ENCODE measurements around the gene SYNGR3. TPM values are rescaled to one million over a fixed set of nuclear protein-coding genes. Genes with fewer than 3 reads are reported as not detected.

SYNGR3 gene
- total RNA-seq, 4 donors from 2014 or later = 0.38 to 1.0 (median 1.0) TPM; not detected in 1

DNA sequence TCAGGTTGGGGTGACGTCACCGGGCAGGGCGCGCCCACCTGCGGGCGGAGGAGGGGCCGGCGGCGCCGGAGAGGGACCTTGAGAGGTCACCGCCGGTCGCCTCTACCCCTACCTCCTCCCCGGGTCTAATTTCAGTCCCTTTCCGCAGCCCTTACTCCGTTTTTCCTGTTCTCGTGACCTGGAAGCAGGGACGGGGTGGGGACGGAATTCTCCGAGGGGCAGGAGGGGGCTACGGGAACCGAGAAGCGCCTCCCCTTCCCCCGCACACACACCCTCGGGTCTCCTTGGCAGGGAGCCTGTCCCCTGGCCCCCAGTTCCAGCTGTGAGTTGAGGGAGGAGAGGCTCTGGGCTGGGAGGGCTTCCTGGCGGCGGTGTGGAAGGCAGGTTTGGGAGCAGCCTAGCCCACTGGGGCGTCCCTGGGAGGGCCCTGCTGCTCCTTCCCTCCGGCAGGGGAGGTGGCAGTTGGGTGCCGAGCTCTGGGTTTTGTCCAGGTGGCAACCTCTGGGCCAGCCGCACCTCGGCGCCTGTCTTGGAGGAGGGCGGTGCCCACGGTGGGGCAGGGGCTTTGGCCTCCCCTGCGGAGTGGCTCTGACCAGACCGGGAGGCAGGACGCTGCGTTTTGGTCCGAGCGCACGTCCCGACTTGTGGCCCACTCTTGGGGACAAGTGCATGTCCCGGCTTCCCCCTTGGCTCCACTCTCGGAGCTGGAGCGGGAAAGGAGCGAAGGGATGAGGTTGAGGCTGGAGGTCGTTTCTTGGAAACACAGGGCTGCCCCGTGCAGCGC is 773 bp downstream of the SYNGR3 start:
- peak overlapping the region; percentile 6 to 58 (median 32) for H3K4me3 ChIP-seq
- DNase-seq = no peak

DNA sequence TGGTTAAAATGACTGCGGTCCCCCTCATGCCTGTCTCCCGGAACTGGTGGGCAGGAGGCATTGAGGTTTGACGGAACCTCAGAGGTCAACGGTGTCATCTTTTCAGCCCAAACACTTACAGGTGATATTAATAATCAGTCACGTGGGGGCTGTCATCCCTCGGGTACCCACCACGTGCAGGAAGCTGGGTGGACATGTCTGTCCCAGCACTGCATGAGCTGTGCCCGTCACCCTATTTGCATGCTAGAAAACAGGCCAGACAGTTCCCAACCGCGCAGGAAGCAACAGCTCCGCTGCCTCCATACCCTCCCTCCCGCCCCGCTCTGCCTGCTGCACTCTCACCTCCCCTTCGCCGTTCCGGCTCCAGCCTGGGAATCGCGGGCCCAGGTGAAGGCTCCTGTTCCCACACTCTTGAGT is 1.4 kb downstream of the SYNGR3 start:
- WGBS, 2 donors = 4 to 5% methylated on average over 8 to 12 of the region's 18 CpGs
- intact Hi-C loops (cut with DNase I) = no loop called here
- peaks cover 0 to 13% (median 0%) of the 10 kb centered on the region in 3 donors for H3K36me3 ChIP-seq
- peak overlapping the region; percentile 14 to 58 (median 34) for H3K4me3 ChIP-seq
- peak overlapping the region in 3 of 4 donors; percentile 32 to 65 (median 55) for H3K27ac ChIP-seq
- no peak for TF ChIP-seq CTCF (IDR thresholded peaks at IDR 0.05)
- TF ChIP-seq POLR2A (IDR thresholded peaks at IDR 0.05) = peak in 1 of 4 donors; percentile 45
- H3K27me3 ChIP-seq = peaks cover 12 to 48% (median 21%) of the 10 kb centered on the region in 4 donors
- H3K9me3 ChIP-seq = peaks cover 0 to 6% (median 0%) of the 10 kb centered on the region in 3 donors
- peaks cover 26 to 61% (median 33%) of the 10 kb centered on the region in 3 donors for H3K4me1 ChIP-seq
- no peak for DNase-seq

More for the DNA sequence above, 773 bp downstream of the SYNGR3 start:
- peaks cover 29 to 66% (median 36%) of the 10 kb centered on the region in 3 donors for H3K4me1 ChIP-seq
- H3K36me3 ChIP-seq = peaks cover 0 to 18% (median 3%) of the 10 kb centered on the region in 3 donors
- peak overlapping the region in 3 of 4 donors; percentile 6 to 65 (median 23) for H3K27ac ChIP-seq
- TF ChIP-seq POLR2A (IDR thresholded peaks at IDR 0.05) (peak in 1 of 4 donors; percentile 53), CTCF (IDR thresholded peaks at IDR 0.05) (no peak)
- WGBS, 2 donors = 3 to 10% methylated on average over 2 to 11 of the region's 50 CpGs
- H3K9me3 ChIP-seq = peaks cover 0 to 6% (median 0%) of the 10 kb centered on the region in 3 donors
- intact Hi-C loops (cut with DNase I) = no loop called here
- H3K27me3 ChIP-seq = peaks cover 12 to 48% (median 21%) of the 10 kb centered on the region in 4 donors

GRCh38 chr16:1991588-1991947 is 1.8 kb downstream of the SYNGR3 start:
- DNase-seq = no peak
- H3K36me3 ChIP-seq = peaks cover 0 to 13% (median 0%) of the 10 kb centered on the region in 3 donors
- TF ChIP-seq CTCF (IDR thresholded peaks at IDR 0.05) (no peak), POLR2A (IDR thresholded peaks at IDR 0.05) (no peak)
- H3K4me3 ChIP-seq = peak overlapping the region; percentile 14 to 58 (median 34)
- peaks cover 12 to 48% (median 21%) of the 10 kb centered on the region in 4 donors for H3K27me3 ChIP-seq
- 0 to 10% methylated on average over 6 to 9 of the region's 22 CpGs for WGBS, 2 donors
- H3K4me1 ChIP-seq = peaks cover 26 to 63% (median 33%) of the 10 kb centered on the region in 3 donors
- H3K9me3 ChIP-seq = peaks cover 0 to 6% (median 0%) of the 10 kb centered on the region in 3 donors
- intact Hi-C loops (cut with DNase I) = no loop called here
- peak overlapping the region; percentile 32 to 65 (median 56) for H3K27ac ChIP-seq

DNA sequence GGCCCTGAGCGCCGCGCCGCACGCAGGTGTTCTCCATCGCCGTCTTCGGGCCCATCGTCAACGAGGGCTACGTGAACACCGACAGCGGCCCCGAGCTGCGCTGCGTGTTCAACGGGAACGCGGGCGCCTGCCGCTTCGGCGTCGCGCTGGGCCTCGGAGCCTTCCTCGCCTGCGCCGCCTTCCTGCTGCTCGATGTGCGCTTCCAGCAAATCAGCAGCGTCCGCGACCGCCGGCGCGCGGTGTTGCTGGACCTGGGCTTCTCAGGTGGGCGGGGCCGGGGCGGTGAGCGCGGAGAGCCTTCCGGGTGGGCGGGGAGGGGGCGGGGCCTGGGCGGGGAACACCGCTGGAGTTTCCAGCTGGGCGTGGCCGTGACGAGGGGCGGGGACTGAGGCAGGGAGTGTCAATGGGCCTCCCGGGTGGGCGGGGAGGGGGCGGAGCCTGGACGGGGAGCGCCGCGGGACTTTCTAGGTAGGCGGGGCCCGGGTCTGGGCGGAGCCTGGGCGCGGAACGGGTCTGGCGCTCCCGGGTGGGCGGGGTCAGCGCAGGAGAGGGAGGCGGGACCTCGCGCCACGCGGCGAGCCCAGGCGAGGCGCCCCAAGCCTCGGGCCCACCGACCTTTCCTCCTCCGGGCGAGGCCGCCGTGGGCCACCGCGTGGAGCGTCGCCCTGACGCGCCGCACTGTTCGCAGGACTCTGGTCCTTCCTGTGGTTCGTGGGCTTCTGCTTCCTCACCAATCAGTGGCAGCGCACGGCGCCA is 2.4 kb downstream of the SYNGR3 start:
- peak overlapping the region; percentile 32 to 65 (median 56) for H3K27ac ChIP-seq
- H3K4me1 ChIP-seq = peaks cover 29 to 69% (median 33%) of the 10 kb centered on the region in 3 donors
- intact Hi-C loops (cut with DNase I) = no loop called here
- H3K27me3 ChIP-seq = peaks cover 12 to 47% (median 21%) of the 10 kb centered on the region in 4 donors
- peaks cover 0 to 13% (median 0%) of the 10 kb centered on the region in 3 donors for H3K36me3 ChIP-seq
- H3K9me3 ChIP-seq = peaks cover 0 to 6% (median 0%) of the 10 kb centered on the region in 3 donors
- peak; percentile 82 for DNase-seq
- TF ChIP-seq POLR2A (IDR thresholded peaks at IDR 0.05) (peak in 1 of 4 donors; percentile 66), CTCF (IDR thresholded peaks at IDR 0.05) (no peak)
- H3K4me3 ChIP-seq = peak overlapping the region; percentile 14 to 58 (median 34)
- no CpG with 5 or more reads among the region's 96 CpGs for WGBS, 2 donors

Measured in esophagus squamous epithelium (tissue), 5 donors.